HepG2 (cell line): ENCODE results near the gene C5. TPM values are rescaled to one million over a fixed set of nuclear protein-coding genes. Genes with fewer than 3 reads are reported as not detected.

Experiments used
- ATAC-seq: fragments of 200-7000 bp; cut with Tn5 transposase; 3 replicates; pipeline ENCODE4 v1.9.1; 2020; ENCODE audit warnings: mild to moderate bottlenecking, moderate library complexity
- BruUV-seq: library from RNA; stranded (reverse); fragments of 400-500 nt; replicated peaks from 2 replicates; lab custom pipeline; 2021; lab: Mats Ljungman, UMichigan
- CTCF ChIA-PET: fragments of 300-600 bp; formaldehyde crosslinking; extraction: SDS; loops from one replicate; lab custom pipeline; 2021; ENCODE audit warnings: low total read pairs, inconsistent platforms, low intra/inter-chr PET ratio; lab: Yijun Ruan, JAX
- POLR2A ChIA-PET: fragments of 350-600 bp; sonication (Branson Sonifier 250); formaldehyde crosslinking; loops from one replicate; lab custom pipeline; 2020; ENCODE audit warnings: antibody characterized with exemption, inconsistent platforms; lab: Yijun Ruan, JAX
- DNase-seq: peaks from one replicate; pipeline ENCODE4 v3.0.0-alpha.2; 2015; ENCODE audit warnings: low spot score
- FAIRE-seq: peaks from 3 replicates; lab custom pipeline; 2011; peaks lifted over from hg19 to GRCh38; lab: Jason Lieb, UNC
- H2AFZ ChIP-seq: one replicate; pipeline ENCODE4 v1.6.1; 2011; ENCODE audit warnings: low read length, inconsistent platforms
- H3K27ac ChIP-seq: fragments of 300-600 bp; 3 replicates; pipeline ENCODE4 v1.8.0; 2011; ENCODE audit warnings: mixed run types, mild to moderate bottlenecking, mixed read lengths, low read length, inconsistent platforms; ENCODE audit not compliant: insufficient read depth; ENCODE audit errors: extremely low read length
- H3K27me3 ChIP-seq, 2 experiments: fragments of 200-600 bp in 1 of 2; 2 replicates in 1 of 2; 3 replicates in 1 of 2; pipeline versions ENCODE4 v1.6.0 to v1.8.0; 2011; ENCODE audit warnings: low read length in 2 of 2, mild to moderate bottlenecking in 2 of 2, moderate library complexity in 2 of 2, inconsistent platforms in 1 of 2; ENCODE audit not compliant: insufficient read depth in 2 of 2, control insufficient read depth in 1 of 2
- H3K36me3 ChIP-seq, 2 experiments: fragments of 200-600 bp in 1 of 2; replicated peaks in 1 of 2; 2 replicates in 1 of 2; 3 replicates in 1 of 2; pipeline versions ENCODE4 v1.5.1 to v1.8.0; 2011; ENCODE audit warnings: low read length in 2 of 2, inconsistent platforms in 1 of 2; ENCODE audit not compliant: insufficient read depth in 2 of 2, control insufficient read depth in 1 of 2
- H3K4me1 ChIP-seq: 2 replicates; pipeline ENCODE4 v1.5.1; 2012; ENCODE audit warnings: low read length, inconsistent platforms; ENCODE audit not compliant: insufficient read depth
- H3K4me2 ChIP-seq: 2 replicates; pipeline ENCODE4 v1.6.0; 2011; ENCODE audit warnings: low read depth, low read length, inconsistent platforms
- H3K4me3 ChIP-seq, 3 experiments: fragments of 200-600 bp in 1 of 3; sonication (generic), shearing (Covaris generic) in 1 of 3; replicated peaks in 1 of 3; 2 replicates each; pipeline ENCODE4 v1.5.1; 2011 to 2016; ENCODE audit warnings: low read length in 3 of 3, inconsistent platforms in 2 of 3, low read depth in 2 of 3, mild to moderate bottlenecking in 2 of 3, control low read depth in 1 of 3, mixed read lengths in 1 of 3; ENCODE audit not compliant: insufficient read depth in 1 of 3
- H3K79me2 ChIP-seq: one replicate; pipeline ENCODE4 v1.6.1; 2011; ENCODE audit warnings: low read length, inconsistent platforms; ENCODE audit not compliant: insufficient read depth
- H3K9ac ChIP-seq: 2 replicates; pipeline ENCODE4 v1.6.0; 2011; ENCODE audit warnings: mild to moderate bottlenecking, low read depth, low read length, inconsistent platforms; ENCODE audit not compliant: insufficient read depth
- H3K9me3 ChIP-seq: 2 replicates; pipeline ENCODE4 v1.5.1; 2012; ENCODE audit warnings: mild to moderate bottlenecking, low read length
- H4K20me1 ChIP-seq: 2 replicates; pipeline ENCODE4 v1.6.0; 2011; ENCODE audit warnings: inconsistent platforms, mild to moderate bottlenecking, low read length, moderate library complexity; ENCODE audit not compliant: insufficient read depth
- DMAP1 ChIP-seq: IDR thresholded peaks from 2 replicates; pipeline ENCODE4 v1.6.1; 2016
- PHF5A ChIP-seq: IDR thresholded peaks from one replicate; pipeline ENCODE4 v1.6.1; 2018; ENCODE audit warnings: low read depth, missing genetic modification reagents; ENCODE audit not compliant: unreplicated experiment
- TAF15 ChIP-seq: fragments of 200-400 bp; formaldehyde crosslinking; IDR thresholded peaks from one replicate; pipeline ENCODE4 v1.6.1; 2018; ENCODE audit warnings: mild to moderate bottlenecking, low read depth, low read length; ENCODE audit not compliant: poor library complexity, severe bottlenecking
- ZBTB8A ChIP-seq: sonication (generic); formaldehyde crosslinking; IDR thresholded peaks from 2 replicates; pipeline ENCODE4 v1.4.0; 2020; ENCODE audit warnings: mild to moderate bottlenecking, low read depth, missing genetic modification reagents, borderline replicate concordance
- ZNF10 ChIP-seq: sonication (generic); formaldehyde crosslinking; IDR thresholded peaks from 2 replicates; pipeline ENCODE4 v1.4.0; 2020; ENCODE audit warnings: mild to moderate bottlenecking, low read depth, missing genetic modification reagents, borderline replicate concordance
- ZNF264 ChIP-seq: sonication (generic); formaldehyde crosslinking; IDR thresholded peaks from 2 replicates; pipeline ENCODE4 v1.4.0; 2020; ENCODE audit warnings: missing genetic modification reagents
- ZNF567 ChIP-seq: sonication (generic); formaldehyde crosslinking; IDR thresholded peaks from 2 replicates; pipeline ENCODE4 v1.8.1; 2023; ENCODE audit warnings: mild to moderate bottlenecking, missing genetic modification reagents, borderline replicate concordance
- ZSCAN30 ChIP-seq: sonication (generic); formaldehyde crosslinking; IDR thresholded peaks from 2 replicates; pipeline ENCODE4 v1.5.0; 2020; ENCODE audit warnings: mild to moderate bottlenecking, missing genetic modification reagents
- WGBS: methylation state at CpG from one replicate; pipeline ENCODE4 v1.1.6; 2017; ENCODE audit warnings: low lambda C conversion rate; 5-methylcytosine and 5-hydroxymethylcytosine counted together
- in situ Hi-C: cut with HindIII; loops from 2 replicates; pipeline ENCODE4 v1.10.0; 2017; ENCODE audit warnings: low pct_unique_long_range_greater_than_20kb; ENCODE audit not compliant: extremely low pct_ligation_motif_present
- intact Hi-C: fragments of 100-400 bp; cut with micrococcal nuclease; formaldehyde crosslinking; loops from one replicate; pipeline ENCODE4 v1.10.0; 2022; ENCODE audit not compliant: unreplicated experiment
- polyA plus RNA-seq, 8 experiments: library from polyadenylated mRNA; depleted of rRNA in 3 of 8; stranded (reverse) in 7 of 8; unstranded in 1 of 8; fragments of >200 nt; fragmentation: Illumina TruSeq in 4 of 8; extraction: Trizol in 4 of 8; gene quantifications; 2 replicates each; pipeline versions ENCODE4 v1.2.1 to v1.2.3, GENCODE V29; 2011 to 2016; ENCODE audit warnings: low read depth in 4 of 8, missing spikeins in 1 of 8, mixed read lengths in 1 of 8; ENCODE audit not compliant: insufficient read depth in 1 of 8
- total RNA-seq, 5 experiments: library from RNA; depleted of rRNA; stranded (reverse); fragments of >200 nt; fragmentation: Illumina TruSeq; extraction: Trizol; gene quantifications; 2 replicates each; pipeline ENCODE4 v1.2.3, GENCODE V29; 2016; ENCODE audit warnings: low read depth in 1 of 5
- TF ChIP-seq, protein P1 (sequence below): sonication (generic); formaldehyde crosslinking; IDR thresholded peaks from 2 replicates; pipeline ENCODE4 v1.4.0; 2020; ENCODE audit warnings: missing genetic modification reagents
- TF ChIP-seq, protein P2 (sequence below), 2 experiments: fragments of 450-650 bp in 1 of 2; sonication (generic) in 1 of 2; formaldehyde crosslinking; IDR thresholded peaks; 2 replicates each; pipeline versions ENCODE4 v1.5.0 to v1.8.0; 2020 to 2022; ENCODE audit warnings: mild to moderate bottlenecking in 1 of 2, missing genetic modification reagents in 1 of 2
- TF ChIP-seq, protein P3 (sequence below): sonication (generic); formaldehyde crosslinking; conservative IDR thresholded peaks from 2 replicates; pipeline ENCODE4 v1.8.0; 2022; ENCODE audit warnings: mild to moderate bottlenecking, moderate library complexity, missing genetic modification reagents

C5 gene
- total and polyA plus RNA-seq, 2 of the 13 experiments (the other 11 are each of a cell fraction or from before 2014, with no cell fraction given) = 57.6 to 192 TPM

DNA sequence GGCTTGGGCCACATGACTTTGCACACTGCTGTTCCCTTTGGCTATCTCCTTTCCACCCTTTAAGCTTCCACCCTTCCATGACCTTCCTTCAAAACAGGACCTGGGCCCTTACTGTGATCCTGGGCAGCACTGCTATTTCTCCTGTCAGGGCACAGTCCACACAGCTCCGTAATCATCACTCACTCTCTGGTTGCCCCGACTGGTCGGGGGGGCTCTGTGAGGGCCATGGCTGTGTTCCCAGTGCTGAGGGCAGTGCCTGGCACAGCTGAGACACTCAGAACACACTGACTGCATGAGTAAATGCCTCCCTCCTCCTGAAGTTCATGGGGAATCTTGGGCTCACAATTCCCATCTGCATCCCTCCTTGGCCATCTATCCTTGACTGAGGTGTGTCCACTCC, 135.7 kb downstream of the C5 start:
- ChIA-PET POLR2A (no interaction called here), CTCF (no interaction called here)
- DNase-seq (no peak), ATAC-seq (no peak), FAIRE-seq (no peak)
- H2AFZ ChIP-seq = no peak overlapping the region
- H3K9me3 ChIP-seq = no peaks in the 10 kb centered on the region
- no TSS peak for BruUV-seq
- no peak overlapping the region for H3K4me3 ChIP-seq
- no peaks in the 10 kb centered on the region for H3K27me3 ChIP-seq
- no peaks in the 10 kb centered on the region for H3K79me2 ChIP-seq
- intact Hi-C loops = no loop called here
- H3K9ac ChIP-seq = no peak overlapping the region
- no peak overlapping the region for H3K4me2 ChIP-seq
- H4K20me1 ChIP-seq = no peaks in the 10 kb centered on the region
- 25% methylated on average over 3 of the region's 3 CpGs for WGBS
- TF ChIP-seq, protein P1, sequence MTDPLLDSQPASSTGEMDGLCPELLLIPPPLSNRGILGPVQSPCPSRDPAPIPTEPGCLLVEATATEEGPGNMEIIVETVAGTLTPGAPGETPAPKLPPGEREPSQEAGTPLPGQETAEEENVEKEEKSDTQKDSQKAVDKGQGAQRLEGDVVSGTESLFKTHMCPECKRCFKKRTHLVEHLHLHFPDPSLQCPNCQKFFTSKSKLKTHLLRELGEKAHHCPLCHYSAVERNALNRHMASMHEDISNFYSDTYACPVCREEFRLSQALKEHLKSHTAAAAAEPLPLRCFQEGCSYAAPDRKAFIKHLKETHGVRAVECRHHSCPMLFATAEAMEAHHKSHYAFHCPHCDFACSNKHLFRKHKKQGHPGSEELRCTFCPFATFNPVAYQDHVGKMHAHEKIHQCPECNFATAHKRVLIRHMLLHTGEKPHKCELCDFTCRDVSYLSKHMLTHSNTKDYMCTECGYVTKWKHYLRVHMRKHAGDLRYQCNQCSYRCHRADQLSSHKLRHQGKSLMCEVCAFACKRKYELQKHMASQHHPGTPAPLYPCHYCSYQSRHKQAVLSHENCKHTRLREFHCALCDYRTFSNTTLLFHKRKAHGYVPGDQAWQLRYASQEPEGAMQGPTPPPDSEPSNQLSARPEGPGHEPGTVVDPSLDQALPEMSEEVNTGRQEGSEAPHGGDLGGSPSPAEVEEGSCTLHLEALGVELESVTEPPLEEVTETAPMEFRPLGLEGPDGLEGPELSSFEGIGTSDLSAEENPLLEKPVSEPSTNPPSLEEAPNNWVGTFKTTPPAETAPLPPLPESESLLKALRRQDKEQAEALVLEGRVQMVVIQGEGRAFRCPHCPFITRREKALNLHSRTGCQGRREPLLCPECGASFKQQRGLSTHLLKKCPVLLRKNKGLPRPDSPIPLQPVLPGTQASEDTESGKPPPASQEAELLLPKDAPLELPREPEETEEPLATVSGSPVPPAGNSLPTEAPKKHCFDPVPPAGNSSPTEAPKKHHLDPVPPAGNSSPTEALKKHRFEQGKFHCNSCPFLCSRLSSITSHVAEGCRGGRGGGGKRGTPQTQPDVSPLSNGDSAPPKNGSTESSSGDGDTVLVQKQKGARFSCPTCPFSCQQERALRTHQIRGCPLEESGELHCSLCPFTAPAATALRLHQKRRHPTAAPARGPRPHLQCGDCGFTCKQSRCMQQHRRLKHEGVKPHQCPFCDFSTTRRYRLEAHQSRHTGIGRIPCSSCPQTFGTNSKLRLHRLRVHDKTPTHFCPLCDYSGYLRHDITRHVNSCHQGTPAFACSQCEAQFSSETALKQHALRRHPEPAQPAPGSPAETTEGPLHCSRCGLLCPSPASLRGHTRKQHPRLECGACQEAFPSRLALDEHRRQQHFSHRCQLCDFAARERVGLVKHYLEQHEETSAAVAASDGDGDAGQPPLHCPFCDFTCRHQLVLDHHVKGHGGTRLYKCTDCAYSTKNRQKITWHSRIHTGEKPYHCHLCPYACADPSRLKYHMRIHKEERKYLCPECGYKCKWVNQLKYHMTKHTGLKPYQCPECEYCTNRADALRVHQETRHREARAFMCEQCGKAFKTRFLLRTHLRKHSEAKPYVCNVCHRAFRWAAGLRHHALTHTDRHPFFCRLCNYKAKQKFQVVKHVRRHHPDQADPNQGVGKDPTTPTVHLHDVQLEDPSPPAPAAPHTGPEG (CRISPR knock-in tag) = no peak
- TF ChIP-seq ZNF10 (CRISPR knock-in tag) (no peak), ZBTB8A (CRISPR knock-in tag) (no peak), ZNF567 (no peak), PHF5A (no peak), ZNF264 (CRISPR knock-in tag) (no peak), DMAP1 (CRISPR knock-in tag) (no peak), TAF15 (no peak), ZSCAN30 (CRISPR knock-in tag) (no peak)
- TF ChIP-seq, protein P2, sequence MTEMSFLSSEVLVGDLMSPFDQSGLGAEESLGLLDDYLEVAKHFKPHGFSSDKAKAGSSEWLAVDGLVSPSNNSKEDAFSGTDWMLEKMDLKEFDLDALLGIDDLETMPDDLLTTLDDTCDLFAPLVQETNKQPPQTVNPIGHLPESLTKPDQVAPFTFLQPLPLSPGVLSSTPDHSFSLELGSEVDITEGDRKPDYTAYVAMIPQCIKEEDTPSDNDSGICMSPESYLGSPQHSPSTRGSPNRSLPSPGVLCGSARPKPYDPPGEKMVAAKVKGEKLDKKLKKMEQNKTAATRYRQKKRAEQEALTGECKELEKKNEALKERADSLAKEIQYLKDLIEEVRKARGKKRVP (CRISPR knock-in tag; IDR thresholded peaks at IDR 0.05) = no peak
- TF ChIP-seq, protein P3, sequence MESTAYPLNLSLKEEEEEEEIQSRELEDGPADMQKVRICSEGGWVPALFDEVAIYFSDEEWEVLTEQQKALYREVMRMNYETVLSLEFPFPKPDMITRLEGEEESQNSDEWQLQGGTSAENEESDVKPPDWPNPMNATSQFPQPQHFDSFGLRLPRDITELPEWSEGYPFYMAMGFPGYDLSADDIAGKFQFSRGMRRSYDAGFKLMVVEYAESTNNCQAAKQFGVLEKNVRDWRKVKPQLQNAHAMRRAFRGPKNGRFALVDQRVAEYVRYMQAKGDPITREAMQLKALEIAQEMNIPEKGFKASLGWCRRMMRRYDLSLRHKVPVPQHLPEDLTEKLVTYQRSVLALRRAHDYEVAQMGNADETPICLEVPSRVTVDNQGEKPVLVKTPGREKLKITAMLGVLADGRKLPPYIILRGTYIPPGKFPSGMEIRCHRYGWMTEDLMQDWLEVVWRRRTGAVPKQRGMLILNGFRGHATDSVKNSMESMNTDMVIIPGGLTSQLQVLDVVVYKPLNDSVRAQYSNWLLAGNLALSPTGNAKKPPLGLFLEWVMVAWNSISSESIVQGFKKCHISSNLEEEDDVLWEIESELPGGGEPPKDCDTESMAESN = no peak
- peaks cover 16% of the 10 kb centered on the region; the same call in 1 of the 2 replicates for H3K4me1 ChIP-seq
- H3K36me3 ChIP-seq = no peaks in the 10 kb centered on the region
- no peak overlapping the region for H3K27ac ChIP-seq
- in situ Hi-C loops = no loop called here
